GM19328 (cell line): ENCODE data around the gene TRIM66.
A peak's percentile ranks its signal among the peaks of the same experiment; 100 is the strongest.
"Not testable (repeated sequence)": the region's sequence is repeated elsewhere in the genome, so short reads cannot be mapped to it uniquely, and the experiment has no call there.

ENCODE experiments used
- ATAC-seq: cut with Tn5 transposase; IDR thresholded peaks from one replicate; pipeline ENCODE4 v1.9.1; 2021; ENCODE audit warnings: mild to moderate bottlenecking, moderate library complexity; ENCODE audit not compliant: unreplicated experiment

The TRIM66 gene

GRCh38 chr11:8691601-8692000, 9.1 kb upstream of the TRIM66 start:
- no peak for ATAC-seq

GRCh38 chr11:8690374-8691342, 8.2 kb upstream of the TRIM66 start:
- ATAC-seq = no peak

GRCh38 chr11:8689726-8690255, 7.3 kb upstream of the TRIM66 start:
- ATAC-seq = no peak

GRCh38 chr11:8688414-8689362, 6.2 kb upstream of the TRIM66 start:
- peak; percentile 94 for ATAC-seq

GRCh38 chr11:8686325-8686724, 3.9 kb upstream of the TRIM66 start:
- ATAC-seq = no peak

- ATAC-seq = no peak
These were observed 3.4 kb upstream of the TRIM66 start for GRCh38 chr11:8685820-8686219.

GRCh38 chr11:8685306-8685705, 2.8 kb upstream of the TRIM66 start:
- no peak for ATAC-seq

- no peak for ATAC-seq
These were observed 2.3 kb upstream of the TRIM66 start for GRCh38 chr11:8684600-8685290.

GRCh38 chr11:8683115-8683807, 796 bp upstream of the TRIM66 start:
- ATAC-seq = no peak

- ATAC-seq = no peak
These were observed 595 bp downstream of the TRIM66 start for GRCh38 chr11:8681837-8682302.

GRCh38 chr11:8679006-8679405, 3.5 kb downstream of the TRIM66 start:
- no peak for ATAC-seq

- no peak for ATAC-seq
These were observed 6.0 kb downstream of the TRIM66 start for GRCh38 chr11:8676458-8676857.

GRCh38 chr11:8674859-8675258, 7.6 kb downstream of the TRIM66 start:
- no peak for ATAC-seq

GRCh38 chr11:8672346-8672745, 10.1 kb downstream of the TRIM66 start:
- no peak for ATAC-seq

GRCh38 chr11:8671651-8672062, 10.8 kb downstream of the TRIM66 start:
- no peak for ATAC-seq

GRCh38 chr11:8671193-8671612, 11.3 kb downstream of the TRIM66 start:
- ATAC-seq = no peak

- ATAC-seq = not testable (repeated sequence)
These were observed 12.4 kb downstream of the TRIM66 start for GRCh38 chr11:8670081-8670480.

- ATAC-seq = no peak
These were observed 17.2 kb downstream of the TRIM66 start for GRCh38 chr11:8665222-8665621.

GRCh38 chr11:8661001-8661795, 21.3 kb downstream of the TRIM66 start:
- no peak for ATAC-seq
